GM13977 (cell line): ENCODE results near the gene GATB.
A peak's percentile ranks its signal among the peaks of the same experiment; 100 is the strongest.

Experiments used
- DNase-seq: peaks from one replicate; pipeline ENCODE4 v3.0.0; 2012; ENCODE audit warnings: low spot score
- in situ Hi-C: fragments of 300-500 bp; cut with MboI; formaldehyde crosslinking; loops from one replicate; pipeline ENCODE4 v1.12.0; 2022; ENCODE audit warnings: low sequenced_read_pairs, low pct_unique_long_range_greater_than_20kb, mixed read lengths, inconsistent platforms; ENCODE audit not compliant: unreplicated experiment
- TF ChIP-seq, protein P1 (sequence below): IDR thresholded peaks from 2 replicates; pipeline ENCODE4 v1.5.1; 2012; ENCODE audit warnings: mild to moderate bottlenecking, control low read depth; ENCODE audit not compliant: insufficient read depth; ENCODE audit errors: extremely low read depth, missing control alignments

GATB gene

GRCh38 chr4:151799417-151800012, 38.7 kb upstream of the GATB start:
- DNase-seq, result no peak
- in situ Hi-C loops, result no loop called here
- TF ChIP-seq, protein P1, sequence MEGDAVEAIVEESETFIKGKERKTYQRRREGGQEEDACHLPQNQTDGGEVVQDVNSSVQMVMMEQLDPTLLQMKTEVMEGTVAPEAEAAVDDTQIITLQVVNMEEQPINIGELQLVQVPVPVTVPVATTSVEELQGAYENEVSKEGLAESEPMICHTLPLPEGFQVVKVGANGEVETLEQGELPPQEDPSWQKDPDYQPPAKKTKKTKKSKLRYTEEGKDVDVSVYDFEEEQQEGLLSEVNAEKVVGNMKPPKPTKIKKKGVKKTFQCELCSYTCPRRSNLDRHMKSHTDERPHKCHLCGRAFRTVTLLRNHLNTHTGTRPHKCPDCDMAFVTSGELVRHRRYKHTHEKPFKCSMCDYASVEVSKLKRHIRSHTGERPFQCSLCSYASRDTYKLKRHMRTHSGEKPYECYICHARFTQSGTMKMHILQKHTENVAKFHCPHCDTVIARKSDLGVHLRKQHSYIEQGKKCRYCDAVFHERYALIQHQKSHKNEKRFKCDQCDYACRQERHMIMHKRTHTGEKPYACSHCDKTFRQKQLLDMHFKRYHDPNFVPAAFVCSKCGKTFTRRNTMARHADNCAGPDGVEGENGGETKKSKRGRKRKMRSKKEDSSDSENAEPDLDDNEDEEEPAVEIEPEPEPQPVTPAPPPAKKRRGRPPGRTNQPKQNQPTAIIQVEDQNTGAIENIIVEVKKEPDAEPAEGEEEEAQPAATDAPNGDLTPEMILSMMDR, result no peak

- TF ChIP-seq, protein P1, result no peak
- in situ Hi-C loops, result no loop called here
- peak; percentile 25 for DNase-seq
Observed at GRCh38 chr4:151798678-151799416, 38.0 kb upstream of the GATB start.

- no peak for DNase-seq
- in situ Hi-C loops, result no loop called here
- TF ChIP-seq, protein P1, result no peak
Observed at GRCh38 chr4:151797853-151798252, 37.0 kb upstream of the GATB start.

GRCh38 chr4:151797131-151797530, 36.3 kb upstream of the GATB start:
- DNase-seq, result no peak
- TF ChIP-seq, protein P1, result no peak
- in situ Hi-C loops, result no loop called here

GRCh38 chr4:151796106-151796505, 35.3 kb upstream of the GATB start:
- in situ Hi-C loops, result no loop called here
- TF ChIP-seq, protein P1, result no peak

DNA sequence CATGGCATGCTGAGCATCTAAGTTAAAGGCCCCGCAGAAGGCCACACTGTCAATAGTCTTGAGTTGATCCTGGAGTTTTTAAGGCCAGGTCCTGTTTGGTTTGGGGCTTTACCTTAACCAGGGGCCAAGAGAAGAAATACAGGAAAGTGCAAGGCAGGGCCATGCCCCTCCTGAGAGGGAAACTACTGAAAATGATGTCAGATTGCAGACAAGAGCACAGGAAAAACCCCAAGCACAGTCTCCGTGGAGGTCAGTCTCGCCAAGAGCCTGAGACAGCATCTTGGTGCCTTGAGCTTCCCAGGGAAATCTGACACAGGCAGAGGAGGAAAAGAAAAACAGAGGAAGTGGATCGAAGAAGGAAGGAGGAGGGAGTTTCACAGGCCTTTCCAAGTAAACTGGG, 32.2 kb upstream of the GATB start:
- in situ Hi-C loops, result no loop called here
- DNase-seq, result no peak
- TF ChIP-seq, protein P1, result no peak

More at GRCh38 chr4:151796106-151796505, 35.3 kb upstream of the GATB start:
- DNase-seq, result no peak
